Measurements from ENCODE around the gene F2RL1. TPM values are rescaled to one million over a fixed set of nuclear protein-coding genes. Genes with fewer than 3 reads are reported as not detected.

Gene F2RL1
- total RNA-seq, 1 experiment from 2014 or later: 23.0 TPM

DNA sequence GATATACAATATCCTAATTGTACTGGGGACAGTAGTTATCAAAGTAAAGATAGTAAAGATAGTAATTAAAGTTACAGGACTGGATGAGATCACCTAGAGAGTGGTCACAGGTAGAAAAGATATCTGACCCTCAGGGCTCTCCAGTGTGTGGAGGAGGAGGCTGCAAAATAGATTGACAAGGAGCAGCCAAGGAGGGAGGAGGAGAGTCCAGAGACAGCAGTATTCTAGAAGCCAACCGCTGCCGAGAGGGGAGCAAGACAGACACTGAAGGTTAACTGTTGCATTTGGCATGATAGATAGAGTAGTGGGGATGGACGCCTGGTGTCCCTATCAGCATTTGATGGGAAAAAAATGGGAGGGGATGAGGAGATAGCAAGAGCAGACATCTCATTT, 17.0 kb upstream of the F2RL1 start:
- Histone ChIP-seq H3K79me2 (ENCODE audit: insufficient read depth, low read length) (no peaks in the 10 kb centered on the region), H3K23ac (ENCODE audit: insufficient read length, low read depth, low read length) (no peak overlapping the region), H4K20me1 (ENCODE audit: control insufficient read depth, insufficient read depth, insufficient read length) (no peaks in the 10 kb centered on the region), H3K9me3 (ENCODE audit: control insufficient read depth, low read depth, low read length) (no peaks in the 10 kb centered on the region), H3T11ph (ENCODE audit: low read length) (no peak overlapping the region), H3K4me1 (ENCODE audit: insufficient read depth, low read length) (peaks cover 13% of the 10 kb centered on the region; the same call in 1 of the 2 replicates), H2BK15ac (ENCODE audit: low read depth, low read length) (no peak overlapping the region), H3K14ac (ENCODE audit: insufficient read depth, low read length) (no peak overlapping the region), H3K18ac (ENCODE audit: insufficient read length, low read depth, low read length) (no peak overlapping the region), H2AFZ (ENCODE audit: low read length) (no peak overlapping the region), H3K27ac (ENCODE audit: insufficient read length, low read depth, low read length) (no peak overlapping the region), H3K4ac (ENCODE audit: low read depth, low read length) (no peak overlapping the region), H4K91ac (ENCODE audit: insufficient read length, low read depth, low read length) (no peak overlapping the region), H3K27me3 (ENCODE audit: insufficient read depth, low read length) (no peaks in the 10 kb centered on the region), H4K8ac (replicated peaks; ENCODE audit: insufficient read length, low read depth, low read length) (no peak overlapping the region), H3K79me1 (ENCODE audit: insufficient read depth, low read depth, low read length, poor library complexity, severe bottlenecking) (no peaks in the 10 kb centered on the region), H4K5ac (ENCODE audit: insufficient read length, low read depth, low read length) (no peak overlapping the region), H2AK5ac (ENCODE audit: insufficient read length, low read length) (no peak overlapping the region), H3K56ac (ENCODE audit: insufficient read length, low read depth, low read length) (no peak overlapping the region), H3K23me2 (ENCODE audit: insufficient read length, low read depth, low read length, poor library complexity, severe bottlenecking) (no peaks in the 10 kb centered on the region), H2BK5ac (ENCODE audit: insufficient read length, low read length) (no peak overlapping the region), H2BK20ac (ENCODE audit: low read depth, low read length, poor library complexity, severe bottlenecking) (no peak overlapping the region), H2BK12ac (ENCODE audit: insufficient read length, low read depth, low read length) (no peak overlapping the region), H3K4me2 (ENCODE audit: insufficient read depth, insufficient read length, low read length) (no peak overlapping the region), H2BK120ac (ENCODE audit: low read depth, low read length, poor library complexity, severe bottlenecking) (no peak overlapping the region), H3K9ac (ENCODE audit: extremely low read depth, insufficient read length, low read length) (no peak overlapping the region)
- no CpG with 5 or more reads among the region's 3 CpGs for WGBS (ENCODE audit: extremely low coverage, insufficient read length, low lambda C conversion rate)
- Mint-ChIP-seq H3K4me1 (peaks cover 32% of the 10 kb centered on the region in 2 experiments), H3K27me3 (ENCODE audit: low read depth) (no peaks in the 10 kb centered on the region), H3K4me3 (no peak overlapping the region), H3K9me3 (peaks cover 0 to 5% of the 10 kb centered on the region in 2 experiments; a peak in 2 of 5 replicates), H3K27ac (no peak overlapping the region), H3K36me3 (ENCODE audit: insufficient read depth in 1 of 3, low read depth in 3 of 3) (peaks cover 0 to 4% (median 0%) of the 10 kb centered on the region in 3 experiments; a peak in 1 of 7 replicates)
- no peak for DNase-seq
- TF ChIP-seq CTCF (conservative IDR thresholded peaks at IDR 0.05): no peak
